Measurements from ENCODE around the gene PSKH1. TPM values are rescaled to one million over a fixed set of nuclear protein-coding genes. Genes with fewer than 3 reads are reported as not detected.

Gene PSKH1
- total RNA-seq, 1 experiment from 2014 or later: 13.8 TPM

GRCh38 chr16:67879936-67880335 lies 13.1 kb upstream of the PSKH1 start:
- Histone ChIP-seq H3K36me3 (peaks cover 15% of the 10 kb centered on the region), H3K9me3 (no peaks in the 10 kb centered on the region), H3K27me3 (no peaks in the 10 kb centered on the region), H3K4me3 (no peak overlapping the region)
- DNase-seq: no peak

- Histone ChIP-seq H3K36me3 (peaks cover 15% of the 10 kb centered on the region), H3K9me3 (no peaks in the 10 kb centered on the region), H3K4me3 (no peak overlapping the region), H3K27me3 (no peaks in the 10 kb centered on the region)
- DNase-seq: no peak
Measured at GRCh38 chr16:67880584-67880983, 12.5 kb upstream of the PSKH1 start.

- Histone ChIP-seq H3K9me3 (no peaks in the 10 kb centered on the region), H3K27me3 (no peaks in the 10 kb centered on the region), H3K4me3 (no peak overlapping the region), H3K36me3 (peaks cover 15% of the 10 kb centered on the region)
- DNase-seq: no peak
Measured at GRCh38 chr16:67881621-67882161, 11.4 kb upstream of the PSKH1 start.

GRCh38 chr16:67882374-67883145 lies 10.5 kb upstream of the PSKH1 start:
- H3K4me3 ChIP-seq: no peak overlapping the region
- H3K36me3 ChIP-seq: peaks cover 15% of the 10 kb centered on the region
- no peaks in the 10 kb centered on the region for H3K9me3 ChIP-seq
- H3K27me3 ChIP-seq: no peaks in the 10 kb centered on the region
- no peak for DNase-seq

GRCh38 chr16:67883146-67883871 lies 9.7 kb upstream of the PSKH1 start:
- DNase-seq: no peak
- Histone ChIP-seq H3K36me3 (peaks cover 13% of the 10 kb centered on the region), H3K9me3 (no peaks in the 10 kb centered on the region), H3K27me3 (no peaks in the 10 kb centered on the region), H3K4me3 (no peak overlapping the region)

- Histone ChIP-seq H3K27me3 (no peaks in the 10 kb centered on the region), H3K4me3 (no peak overlapping the region), H3K9me3 (no peaks in the 10 kb centered on the region), H3K36me3 (peaks cover 12% of the 10 kb centered on the region)
- peak; percentile 18 for DNase-seq
Measured at GRCh38 chr16:67883872-67884261, 9.2 kb upstream of the PSKH1 start.

GRCh38 chr16:67884684-67885083 lies 8.4 kb upstream of the PSKH1 start, which contains the start of gene NRN1L:
Gene NRN1L, plus strand, starts transcription at chr16:67884885. Its CDS starts 19 bp downstream, at chr16:67884904.
- Histone ChIP-seq H3K36me3 (peaks cover 10% of the 10 kb centered on the region), H3K4me3 (no peak within 1 kb of the TSS), H3K9me3 (no peaks in the 10 kb centered on the region), H3K27me3 (no peaks in the 10 kb centered on the region)
- DNase-seq: no peak

- H3K9me3 ChIP-seq: no peaks in the 10 kb centered on the region
- no peaks in the 10 kb centered on the region for H3K27me3 ChIP-seq
- DNase-seq: no peak
- H3K36me3 ChIP-seq: peaks cover 10% of the 10 kb centered on the region
- no peak overlapping the region for H3K4me3 ChIP-seq
Measured at GRCh38 chr16:67885545-67885944, 7.5 kb upstream of the PSKH1 start.

- Histone ChIP-seq H3K4me3 (no peak overlapping the region), H3K9me3 (no peaks in the 10 kb centered on the region), H3K36me3 (peaks cover 10% of the 10 kb centered on the region), H3K27me3 (no peaks in the 10 kb centered on the region)
- DNase-seq: no peak
Measured at GRCh38 chr16:67885976-67886375, 7.1 kb upstream of the PSKH1 start.

- Histone ChIP-seq H3K36me3 (peaks cover 10% of the 10 kb centered on the region), H3K9me3 (no peaks in the 10 kb centered on the region), H3K27me3 (no peaks in the 10 kb centered on the region), H3K4me3 (no peak overlapping the region)
- no peak for DNase-seq
Measured at GRCh38 chr16:67886387-67886786, 6.7 kb upstream of the PSKH1 start.

GRCh38 chr16:67888331-67888730 lies 4.7 kb upstream of the PSKH1 start:
- H3K4me3 ChIP-seq: no peak overlapping the region
- H3K27me3 ChIP-seq: no peaks in the 10 kb centered on the region
- H3K9me3 ChIP-seq: no peaks in the 10 kb centered on the region
- no peak for DNase-seq
- peaks cover 9% of the 10 kb centered on the region for H3K36me3 ChIP-seq

GRCh38 chr16:67892375-67892774 lies 679 bp upstream of the PSKH1 start:
- Histone ChIP-seq H3K27me3 (no peaks in the 10 kb centered on the region), H3K9me3 (no peaks in the 10 kb centered on the region), H3K4me3 (peak overlapping the region; percentile 75), H3K36me3 (no peaks in the 10 kb centered on the region)
- DNase-seq: no peak

GRCh38 chr16:67893743-67894399 lies 817 bp downstream of the PSKH1 start:
- no peaks in the 10 kb centered on the region for H3K27me3 ChIP-seq
- H3K4me3 ChIP-seq: peak overlapping the region; percentile 75
- H3K36me3 ChIP-seq: no peaks in the 10 kb centered on the region
- H3K9me3 ChIP-seq: no peaks in the 10 kb centered on the region
- DNase-seq: no peak

- no peaks in the 10 kb centered on the region for H3K9me3 ChIP-seq
- H3K4me3 ChIP-seq: no peak overlapping the region
- peak; percentile 20 for DNase-seq
- H3K36me3 ChIP-seq: no peaks in the 10 kb centered on the region
- no peaks in the 10 kb centered on the region for H3K27me3 ChIP-seq
Measured at GRCh38 chr16:67897231-67897630, 4.2 kb downstream of the PSKH1 start.

GRCh38 chr16:67901734-67902133 lies 8.7 kb downstream of the PSKH1 start:
- Histone ChIP-seq H3K27me3 (no peaks in the 10 kb centered on the region), H3K36me3 (no peaks in the 10 kb centered on the region), H3K9me3 (no peaks in the 10 kb centered on the region), H3K4me3 (no peak overlapping the region)
- DNase-seq: no peak

GRCh38 chr16:67902831-67903230 lies 9.8 kb downstream of the PSKH1 start:
- no peak for DNase-seq
- Histone ChIP-seq H3K4me3 (no peak overlapping the region), H3K36me3 (no peaks in the 10 kb centered on the region), H3K9me3 (no peaks in the 10 kb centered on the region), H3K27me3 (no peaks in the 10 kb centered on the region)
